ENCODE data around the gene H1-8.
A peak's percentile ranks its signal among the peaks of the same experiment; 100 is the strongest.

Gene H1-8

DNA sequence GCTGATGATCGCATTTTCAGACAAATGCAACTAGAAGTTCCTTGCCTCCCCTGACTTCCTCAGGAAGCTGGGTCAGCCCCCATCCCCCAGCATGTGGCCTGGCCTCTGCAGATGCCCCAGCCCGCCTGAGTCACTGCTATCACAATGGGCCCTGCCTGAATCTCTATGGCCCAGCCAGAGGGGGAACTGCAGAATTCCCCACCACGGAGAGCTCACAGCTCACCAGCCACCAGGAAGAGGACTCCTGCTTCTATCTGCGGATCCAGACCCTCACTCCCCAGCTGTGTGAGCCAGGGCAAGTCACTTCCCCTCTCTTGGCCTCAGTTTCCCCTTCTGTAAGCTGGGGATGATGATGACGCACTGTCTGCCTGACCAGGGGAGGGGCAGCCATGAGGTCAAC lies 56.6 kb downstream of the H1-8 start:
- Histone ChIP-seq H3K4me1 (ENCODE audit: control insufficient read depth, insufficient read depth, low read length) (no peaks in the 10 kb centered on the region), H3K4me3 (ENCODE audit: low read depth, low read length) (no peak overlapping the region), H3K27ac (ENCODE audit: extremely low read depth, low read depth, low read length) (no peak overlapping the region), H3K9me3 (ENCODE audit: control insufficient read depth, insufficient read depth, low read depth, low read length) (no peaks in the 10 kb centered on the region), H3K36me3 (ENCODE audit: control insufficient read depth in 2 of 2, insufficient read depth in 1 of 2, low read length in 2 of 2) (no peaks in the 10 kb centered on the region)
- CTCF ChIA-PET: interaction anchor here (0.5 to 0.6 kb wide), 2 partner anchors 96 to 293 kb away, joined by 3 read pairs; no protein-coding TSS in a partner anchor
- POLR2A ChIA-PET: no interaction called here
- TF ChIP-seq, protein P1, sequence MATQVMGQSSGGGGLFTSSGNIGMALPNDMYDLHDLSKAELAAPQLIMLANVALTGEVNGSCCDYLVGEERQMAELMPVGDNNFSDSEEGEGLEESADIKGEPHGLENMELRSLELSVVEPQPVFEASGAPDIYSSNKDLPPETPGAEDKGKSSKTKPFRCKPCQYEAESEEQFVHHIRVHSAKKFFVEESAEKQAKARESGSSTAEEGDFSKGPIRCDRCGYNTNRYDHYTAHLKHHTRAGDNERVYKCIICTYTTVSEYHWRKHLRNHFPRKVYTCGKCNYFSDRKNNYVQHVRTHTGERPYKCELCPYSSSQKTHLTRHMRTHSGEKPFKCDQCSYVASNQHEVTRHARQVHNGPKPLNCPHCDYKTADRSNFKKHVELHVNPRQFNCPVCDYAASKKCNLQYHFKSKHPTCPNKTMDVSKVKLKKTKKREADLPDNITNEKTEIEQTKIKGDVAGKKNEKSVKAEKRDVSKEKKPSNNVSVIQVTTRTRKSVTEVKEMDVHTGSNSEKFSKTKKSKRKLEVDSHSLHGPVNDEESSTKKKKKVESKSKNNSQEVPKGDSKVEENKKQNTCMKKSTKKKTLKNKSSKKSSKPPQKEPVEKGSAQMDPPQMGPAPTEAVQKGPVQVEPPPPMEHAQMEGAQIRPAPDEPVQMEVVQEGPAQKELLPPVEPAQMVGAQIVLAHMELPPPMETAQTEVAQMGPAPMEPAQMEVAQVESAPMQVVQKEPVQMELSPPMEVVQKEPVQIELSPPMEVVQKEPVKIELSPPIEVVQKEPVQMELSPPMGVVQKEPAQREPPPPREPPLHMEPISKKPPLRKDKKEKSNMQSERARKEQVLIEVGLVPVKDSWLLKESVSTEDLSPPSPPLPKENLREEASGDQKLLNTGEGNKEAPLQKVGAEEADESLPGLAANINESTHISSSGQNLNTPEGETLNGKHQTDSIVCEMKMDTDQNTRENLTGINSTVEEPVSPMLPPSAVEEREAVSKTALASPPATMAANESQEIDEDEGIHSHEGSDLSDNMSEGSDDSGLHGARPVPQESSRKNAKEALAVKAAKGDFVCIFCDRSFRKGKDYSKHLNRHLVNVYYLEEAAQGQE (tag by site-specific recombination; IDR thresholded peaks at IDR 0.05): peak; percentile 81
- TF ChIP-seq ZNF776 (tag by site-specific recombination; IDR thresholded peaks at IDR 0.05; ENCODE audit: borderline replicate concordance): no peak

DNA sequence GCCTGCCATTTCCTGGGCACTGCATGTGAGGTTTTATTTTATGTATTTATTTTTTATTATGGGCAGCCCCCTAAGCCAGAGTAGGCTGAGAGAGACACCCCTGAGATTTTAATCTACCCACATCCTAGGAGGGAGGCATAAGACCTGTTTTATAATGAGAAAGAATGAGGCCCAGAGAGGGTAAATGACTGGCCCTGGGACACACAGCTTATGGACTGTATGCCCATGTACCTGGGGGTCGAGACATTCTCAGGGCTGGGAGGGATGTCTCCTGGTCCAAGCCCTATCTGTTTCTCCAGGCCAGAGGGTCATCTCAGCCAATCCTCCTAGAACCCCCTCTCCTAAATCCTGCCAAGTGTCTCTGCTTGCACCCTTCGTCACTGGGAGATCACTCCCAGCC lies 57.4 kb downstream of the H1-8 start:
- ChIA-PET POLR2A (no interaction called here), CTCF (interaction anchor here (0.5 kb wide), 2 partner anchors 37 to 292 kb away, joined by 3 read pairs; no protein-coding TSS in a partner anchor)
- H3K9me3 ChIP-seq (ENCODE audit: control insufficient read depth, insufficient read depth, low read depth, low read length): no peaks in the 10 kb centered on the region
- no peak overlapping the region for H3K27ac ChIP-seq (ENCODE audit: extremely low read depth, low read depth, low read length)
- H3K4me1 ChIP-seq (ENCODE audit: control insufficient read depth, insufficient read depth, low read length): no peaks in the 10 kb centered on the region
- TF ChIP-seq ZFP3 (tag by site-specific recombination; IDR thresholded peaks at IDR 0.05; ENCODE audit: low read depth): no peak
- peak; percentile 34; the same call in 1 of the 2 replicates for TF ChIP-seq ZNF768 (tag by site-specific recombination; IDR thresholded peaks at IDR 0.05)
- no peaks in the 10 kb centered on the region for H3K36me3 ChIP-seq (ENCODE audit: control insufficient read depth in 2 of 2, insufficient read depth in 1 of 2, low read length in 2 of 2)
- H3K4me3 ChIP-seq (ENCODE audit: low read depth, low read length): no peak overlapping the region
